Measurements from ENCODE around the gene TRIM47.

The TRIM47 gene

DNA sequence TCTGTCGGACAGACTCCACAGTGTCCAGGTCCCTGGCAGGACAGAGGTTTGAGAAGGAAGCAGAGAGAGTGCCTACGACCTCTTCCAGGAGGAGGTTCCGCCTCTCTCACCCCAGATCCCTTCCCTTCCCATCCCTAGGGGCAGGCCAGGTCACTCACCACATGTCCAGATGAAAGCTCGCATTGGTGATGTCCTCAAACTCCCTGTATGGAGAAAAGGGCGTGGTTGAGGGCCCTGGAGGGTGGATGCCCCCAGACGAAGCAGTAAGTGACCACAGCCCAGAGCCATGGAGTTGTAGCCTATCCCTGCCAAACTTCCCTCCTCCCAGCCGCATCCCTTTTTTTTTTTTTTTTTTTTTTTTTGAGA lies 37.6 kb downstream of the TRIM47 start:
- TF ChIP-seq CTCF (IDR thresholded peaks at IDR 0.05) = no peak
- no peak for DNase-seq (ENCODE audit: low spot score)
- Histone ChIP-seq H3K4me3 (no peak overlapping the region), H3K27ac (no peak overlapping the region)

DNA sequence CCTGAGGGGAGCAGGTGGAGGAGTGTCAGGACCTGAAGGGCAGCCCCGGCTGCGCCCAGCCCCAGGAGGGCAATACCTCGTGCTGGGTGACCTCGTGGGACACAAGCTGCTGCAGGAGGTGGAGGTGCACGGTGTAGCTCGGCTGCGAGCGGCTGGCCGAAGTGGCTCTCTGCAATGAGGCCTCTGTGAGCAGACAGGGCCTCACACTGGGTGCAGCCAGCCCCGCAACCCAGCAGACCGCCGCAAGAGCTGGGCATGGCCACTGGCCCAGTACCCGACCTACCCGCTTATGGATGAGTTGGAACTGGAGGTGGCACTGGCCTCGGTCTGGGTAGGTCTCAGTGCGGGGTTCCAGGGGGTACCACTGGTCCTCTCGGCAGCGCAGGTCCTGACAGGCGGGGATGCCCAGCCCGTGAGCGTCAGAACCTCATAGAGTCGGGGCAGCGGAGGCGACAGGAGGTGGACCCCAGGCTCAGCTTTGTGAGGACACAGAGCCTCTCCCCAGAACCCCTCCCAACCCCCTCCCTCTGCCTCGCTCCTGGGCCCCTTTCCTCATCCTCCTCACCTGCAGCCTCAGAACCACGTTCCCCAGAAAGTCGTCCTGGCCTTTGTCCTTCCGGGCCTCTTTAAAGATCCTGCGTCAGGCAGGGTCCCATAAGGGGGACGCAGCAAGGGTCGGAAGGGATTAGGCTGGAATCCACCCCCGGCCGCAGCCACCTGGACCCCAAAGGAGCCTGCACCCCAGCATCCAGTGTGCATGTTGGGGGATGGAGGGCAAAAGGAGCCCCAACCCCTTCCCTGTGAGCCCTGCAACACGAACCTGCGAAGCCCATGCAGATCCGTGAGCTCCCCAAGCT lies 38.2 kb downstream of the TRIM47 start:
- Histone ChIP-seq H3K27ac (no peak overlapping the region), H3K4me3 (no peak overlapping the region)
- no peak for DNase-seq (ENCODE audit: low spot score)
- TF ChIP-seq CTCF (IDR thresholded peaks at IDR 0.05) = no peak

DNA sequence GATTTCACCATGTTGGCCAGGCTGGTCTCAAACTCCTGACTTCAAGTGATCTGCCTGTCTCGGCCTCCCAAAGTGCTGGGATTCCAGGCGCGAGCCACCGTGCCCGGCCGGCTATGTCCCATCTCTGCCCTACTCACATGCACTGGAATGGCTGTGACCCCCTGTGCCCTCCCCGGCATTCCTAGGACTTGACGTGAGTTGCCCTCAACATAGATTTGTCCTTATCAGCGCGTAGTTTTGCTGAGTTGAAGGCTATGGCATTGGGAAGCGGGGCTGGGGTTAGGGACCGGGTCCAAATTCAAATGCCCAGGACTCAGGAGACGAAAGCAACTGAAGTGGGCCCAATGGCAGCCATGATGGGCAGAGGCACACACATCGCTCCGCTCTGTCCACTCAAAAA lies 40.0 kb downstream of the TRIM47 start:
- Histone ChIP-seq H3K27ac (no peak overlapping the region), H3K4me3 (no peak overlapping the region)
- DNase-seq (ENCODE audit: low spot score) = no peak
- TF ChIP-seq CTCF (IDR thresholded peaks at IDR 0.05) = no peak

GRCh38 chr17:75837899-75838298 lies 40.5 kb downstream of the TRIM47 start:
- Histone ChIP-seq H3K27ac (no peak overlapping the region), H3K4me3 (no peak overlapping the region)
- TF ChIP-seq CTCF (IDR thresholded peaks at IDR 0.05) = no peak
- DNase-seq (ENCODE audit: low spot score) = no peak

GRCh38 chr17:75836605-75837004 lies 41.8 kb downstream of the TRIM47 start:
- H3K4me3 ChIP-seq = no peak overlapping the region
- DNase-seq (ENCODE audit: low spot score) = no peak
- no peak for TF ChIP-seq CTCF (IDR thresholded peaks at IDR 0.05)
- no peak overlapping the region for H3K27ac ChIP-seq

- TF ChIP-seq CTCF (IDR thresholded peaks at IDR 0.05) = no peak
- Histone ChIP-seq H3K4me3 (no peak overlapping the region), H3K27ac (no peak overlapping the region)
- DNase-seq (ENCODE audit: low spot score) = no peak
These were observed 42.8 kb downstream of the TRIM47 start for GRCh38 chr17:75835654-75835987.

DNA sequence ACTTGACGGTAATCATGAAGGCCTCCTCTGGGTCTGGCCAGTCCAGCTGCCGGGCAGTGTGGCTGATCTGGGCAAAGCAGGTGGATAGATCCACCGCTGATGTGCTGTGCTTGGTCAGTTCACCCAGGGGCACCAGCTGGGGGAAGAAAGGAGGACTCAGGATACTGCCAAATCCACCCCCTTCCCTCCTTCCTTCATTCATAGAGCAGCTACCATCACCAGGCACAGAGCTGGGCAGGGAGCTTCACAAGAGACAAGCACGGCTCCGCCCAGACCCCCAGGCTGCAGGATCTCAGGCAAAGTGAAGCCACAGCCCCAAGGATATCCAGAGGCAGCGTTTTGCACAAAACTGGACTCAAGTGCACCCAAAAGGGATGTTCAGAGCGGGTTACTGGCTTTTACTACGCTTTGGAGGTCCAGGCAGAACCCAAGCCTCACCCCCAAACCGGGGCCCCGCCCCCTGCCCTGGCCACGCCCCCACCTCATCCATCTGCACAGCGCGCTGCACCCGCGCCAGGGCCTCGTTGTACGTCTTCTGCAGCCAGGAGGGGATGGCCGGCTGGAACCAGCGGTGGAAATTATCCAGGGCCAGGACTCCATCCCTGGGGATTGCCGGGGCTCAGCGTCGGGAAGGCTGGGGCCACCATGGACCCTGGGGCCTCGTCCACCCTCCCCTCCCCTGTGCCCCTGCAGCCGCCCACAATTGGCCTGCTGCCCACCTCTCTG lies 43.3 kb downstream of the TRIM47 start:
- DNase-seq (ENCODE audit: low spot score) = no peak
- no peak overlapping the region for H3K27ac ChIP-seq
- TF ChIP-seq CTCF (IDR thresholded peaks at IDR 0.05) = no peak
- H3K4me3 ChIP-seq = no peak overlapping the region
